ENCODE data around the gene TPPP.

- TF ChIP-seq CTCF (IDR thresholded peaks at IDR 0.05) (no peak), SMC3 (IDR thresholded peaks at IDR 0.05) (no peak), MAFK (IDR thresholded peaks at IDR 0.05; ENCODE audit: partially characterized antibody) (no peak)
Measured at GRCh38 chr5:685262-686171, 7.6 kb downstream of the TPPP start.
